ENCODE data around the gene MAP1B. TPM values are rescaled to one million over a fixed set of nuclear protein-coding genes. Genes with fewer than 3 reads are reported as not detected.

Gene MAP1B
- polyA plus RNA-seq, 3 donors = 1.4 to 21.9 (median 11.3) TPM

- 68 to 82% (median 72%) methylated on average over 1 of the region's 1 CpG for WGBS, 3 donors
- H3K27ac ChIP-seq (ENCODE audit: low read depth, low read length) = no peak overlapping the region
Measured at GRCh38 chr5:72092074-72092473, 15.2 kb upstream of the MAP1B start.

- H3K27ac ChIP-seq (ENCODE audit: low read depth, low read length) = no peak overlapping the region
Measured at GRCh38 chr5:72093217-72093616, 14.1 kb upstream of the MAP1B start.

- H3K27ac ChIP-seq (ENCODE audit: low read depth, low read length) = no peak overlapping the region
- WGBS, 3 donors = 55 to 85% (median 68%) methylated on average over 3 of the region's 3 CpGs
Measured at GRCh38 chr5:72093824-72094223, 13.5 kb upstream of the MAP1B start.

- no peak overlapping the region for H3K27ac ChIP-seq (ENCODE audit: low read depth, low read length)
- WGBS, 3 donors = 68 to 75% (median 74%) methylated on average over 6 of the region's 6 CpGs
Measured at GRCh38 chr5:72096602-72097188, 10.6 kb upstream of the MAP1B start.

- WGBS, 3 donors = 69 to 94% (median 79%) methylated on average over 1 of the region's 1 CpG
- H3K27ac ChIP-seq (ENCODE audit: low read depth, low read length) = no peak overlapping the region
Measured at GRCh38 chr5:72101828-72102227, 5.4 kb upstream of the MAP1B start.

GRCh38 chr5:72106817-72107130 lies 501 bp upstream of the MAP1B start:
- 19 to 22% (median 20%) methylated on average over 11 of the region's 11 CpGs for WGBS, 3 donors

GRCh38 chr5:72107901-72108201 lies 576 bp downstream of the MAP1B start:
- 1 to 2% (median 1%) methylated on average over 11 of the region's 11 CpGs for WGBS, 3 donors
- no peak overlapping the region for H3K27ac ChIP-seq (ENCODE audit: low read depth, low read length)

More at GRCh38 chr5:72106817-72107130, 501 bp upstream of the MAP1B start:
- no peak overlapping the region for H3K27ac ChIP-seq (ENCODE audit: low read depth, low read length)

- H3K27ac ChIP-seq (ENCODE audit: low read depth, low read length) = no peak overlapping the region
- 1% methylated on average over 50 to 72 of the region's 72 CpGs for WGBS, 3 donors
Measured at GRCh38 chr5:72108202-72109061, 1.2 kb downstream of the MAP1B start.

GRCh38 chr5:72109062-72109411 lies 1.8 kb downstream of the MAP1B start:
- no peak overlapping the region for H3K27ac ChIP-seq (ENCODE audit: low read depth, low read length)
- WGBS, 3 donors = 2 to 3% (median 2%) methylated on average over 2 of the region's 2 CpGs

GRCh38 chr5:72109625-72110024 lies 2.4 kb downstream of the MAP1B start:
- H3K27ac ChIP-seq (ENCODE audit: low read depth, low read length) = no peak overlapping the region
- 62 to 81% (median 76%) methylated on average over 10 of the region's 10 CpGs for WGBS, 3 donors

- H3K27ac ChIP-seq (ENCODE audit: low read depth, low read length) = no peak overlapping the region
- 73 to 86% (median 77%) methylated on average over 9 of the region's 9 CpGs for WGBS, 3 donors
Measured at GRCh38 chr5:72110394-72111013, 3.2 kb downstream of the MAP1B start.

- WGBS, 3 donors = 73 to 95% (median 91%) methylated on average over 1 of the region's 1 CpG
- H3K27ac ChIP-seq (ENCODE audit: low read depth, low read length) = no peak overlapping the region
Measured at GRCh38 chr5:72112389-72112788, 5.1 kb downstream of the MAP1B start.

- no peak overlapping the region for H3K27ac ChIP-seq (ENCODE audit: low read depth, low read length)
- 69 to 84% (median 79%) methylated on average over 2 of the region's 2 CpGs for WGBS, 3 donors
Measured at GRCh38 chr5:72114629-72115028, 7.4 kb downstream of the MAP1B start.

GRCh38 chr5:72115296-72115695 lies 8.0 kb downstream of the MAP1B start:
- no peak overlapping the region for H3K27ac ChIP-seq (ENCODE audit: low read depth, low read length)

- H3K27ac ChIP-seq (ENCODE audit: low read depth, low read length) = no peak overlapping the region
Measured at GRCh38 chr5:72117307-72117706, 10.0 kb downstream of the MAP1B start.

- WGBS, 3 donors = 52 to 84% (median 81%) methylated on average over 12 of the region's 12 CpGs
- no peak overlapping the region for H3K27ac ChIP-seq (ENCODE audit: low read depth, low read length)
Measured at GRCh38 chr5:72121052-72121779, 13.9 kb downstream of the MAP1B start.

GRCh38 chr5:72121780-72122445 lies 14.6 kb downstream of the MAP1B start:
- WGBS, 3 donors = 63 to 78% (median 76%) methylated on average over 12 of the region's 12 CpGs
- H3K27ac ChIP-seq (ENCODE audit: low read depth, low read length) = no peak overlapping the region

GRCh38 chr5:72122602-72123001 lies 15.3 kb downstream of the MAP1B start:
- 54 to 89% (median 86%) methylated on average over 3 of the region's 3 CpGs for WGBS, 3 donors
- no peak overlapping the region for H3K27ac ChIP-seq (ENCODE audit: low read depth, low read length)

- no peak overlapping the region for H3K27ac ChIP-seq (ENCODE audit: low read depth, low read length)
- 87 to 94% (median 89%) methylated on average over 9 of the region's 9 CpGs for WGBS, 3 donors
Measured at GRCh38 chr5:72123764-72124376, 16.6 kb downstream of the MAP1B start.
